Femur (tissue), 1 donor: ENCODE data around the gene CCNK.

Experiments used
- DNase-seq: peaks from one replicate; pipeline ENCODE4 v3.0.0-alpha.2; 2017

Gene CCNK

GRCh38 chr14:99480917-99481744 lies at the start of gene CCNK:
Gene CCNK (plus strand): TSS chr14:99481409. CDS start chr14:99492678, 11,269 bp downstream.
- peak; percentile 100 for DNase-seq

GRCh38 chr14:99431986-99432385 lies 49.2 kb upstream of the CCNK start:
- no peak for DNase-seq

DNA sequence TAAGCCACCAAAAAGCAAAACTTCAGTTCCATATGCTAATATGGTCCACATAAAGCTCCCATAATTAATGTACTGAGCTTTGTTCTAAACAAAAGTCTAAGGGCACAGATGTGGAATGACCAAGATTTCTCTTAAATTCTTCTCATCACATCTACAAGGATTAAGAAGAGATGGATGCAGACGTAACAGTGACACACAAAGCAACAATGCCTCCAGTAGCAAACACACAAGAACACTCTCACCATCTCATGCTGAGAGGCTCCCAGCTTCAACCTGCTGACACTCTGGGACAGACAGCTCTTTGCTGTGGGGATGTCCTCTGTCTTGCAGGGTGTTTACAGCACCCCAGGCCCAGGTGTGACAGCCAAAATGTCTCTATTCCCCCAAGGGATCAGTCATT lies 48.7 kb upstream of the CCNK start:
- DNase-seq = no peak

DNA sequence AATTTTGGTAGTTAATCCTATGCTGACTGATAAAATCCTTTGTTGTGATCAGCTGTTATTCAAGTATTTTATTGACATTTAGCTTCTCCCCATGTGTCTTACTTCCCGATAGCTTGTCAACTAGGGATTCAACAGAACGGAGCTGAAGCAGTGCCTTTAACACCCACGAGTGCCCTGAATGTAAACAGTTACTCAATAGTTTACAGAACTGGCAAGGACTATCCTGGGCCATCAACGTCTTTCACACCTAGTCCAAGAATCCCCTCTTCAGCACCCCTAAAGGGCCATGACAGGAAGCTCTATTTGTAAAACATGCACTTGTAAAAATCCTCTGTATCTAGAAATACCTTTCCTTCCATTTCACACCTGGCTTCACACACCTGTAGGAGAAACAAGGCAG lies 45.9 kb upstream of the CCNK start:
- no peak for DNase-seq

GRCh38 chr14:99436247-99437180 lies 44.7 kb upstream of the CCNK start:
- no peak for DNase-seq

- DNase-seq = no peak
Measured at GRCh38 chr14:99437706-99438105, 43.5 kb upstream of the CCNK start.

GRCh38 chr14:99440278-99440677 lies 40.9 kb upstream of the CCNK start:
- no peak for DNase-seq

- DNase-seq = no peak
Measured at GRCh38 chr14:99441157-99441870, 39.9 kb upstream of the CCNK start.

DNA sequence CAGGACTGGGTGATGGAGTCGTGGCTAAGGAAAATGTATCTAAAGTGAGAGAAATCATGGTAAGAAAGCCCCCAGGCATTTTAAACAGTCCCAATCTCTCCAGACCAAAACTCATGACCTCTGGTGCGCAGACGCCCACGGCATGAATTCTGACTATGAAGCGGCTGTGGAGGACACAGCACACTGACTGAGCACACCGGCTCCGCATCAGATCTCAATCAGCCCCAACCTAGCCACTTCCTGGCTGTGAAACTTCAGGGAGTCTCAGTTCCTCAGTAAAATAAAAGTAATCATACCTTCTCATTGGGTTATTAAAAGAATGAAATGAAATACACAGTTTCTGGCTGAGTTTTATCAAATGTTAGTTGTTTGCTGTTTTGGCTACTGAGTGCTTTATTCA lies 39.3 kb upstream of the CCNK start:
- DNase-seq = no peak

DNA sequence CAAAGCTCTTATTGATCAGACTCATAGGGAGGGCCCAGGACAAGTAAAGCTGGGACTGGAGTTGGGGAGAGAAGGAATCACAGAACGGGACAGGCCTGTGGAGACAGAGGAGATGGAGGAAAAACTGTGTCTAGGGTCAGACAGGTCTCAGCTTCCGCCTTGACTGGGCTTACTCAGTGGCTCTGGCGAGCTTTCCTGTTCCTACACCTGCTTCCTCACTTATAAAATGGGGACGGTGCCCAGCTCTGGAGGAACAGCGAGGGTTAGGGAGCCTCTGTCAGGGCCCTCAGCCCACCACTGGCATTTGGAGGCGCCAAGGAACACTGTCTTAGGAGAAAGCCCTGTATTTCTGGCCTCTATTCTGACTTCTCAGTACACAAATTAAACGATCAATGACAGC lies 35.3 kb upstream of the CCNK start:
- DNase-seq = no peak

- no peak for DNase-seq
Measured at GRCh38 chr14:99447739-99448138, 33.5 kb upstream of the CCNK start.

GRCh38 chr14:99450266-99450665 lies 30.9 kb upstream of the CCNK start:
- DNase-seq = no peak

GRCh38 chr14:99451234-99451633 lies 30.0 kb upstream of the CCNK start:
- DNase-seq = no peak

GRCh38 chr14:99452968-99453367 lies 28.2 kb upstream of the CCNK start:
- no peak for DNase-seq

DNA sequence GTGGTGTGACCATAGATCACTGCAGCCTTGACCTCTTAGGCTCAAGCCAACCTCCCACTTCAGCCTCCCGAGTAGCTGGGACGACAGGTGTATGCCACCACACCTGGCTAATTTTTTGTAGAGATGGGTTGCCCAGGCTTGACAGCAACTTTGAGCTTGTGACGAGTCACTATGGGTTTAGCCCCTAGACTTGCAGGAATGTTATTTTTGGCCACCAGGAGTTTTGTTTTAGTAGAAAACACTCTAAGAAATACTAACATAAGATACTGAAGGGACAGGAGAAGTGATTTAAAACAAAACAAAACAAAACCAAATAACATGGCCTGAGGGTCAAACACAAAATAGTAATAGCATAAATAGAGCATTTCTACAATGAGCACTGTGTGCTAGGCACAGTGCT lies 27.0 kb upstream of the CCNK start:
- no peak for DNase-seq

DNA sequence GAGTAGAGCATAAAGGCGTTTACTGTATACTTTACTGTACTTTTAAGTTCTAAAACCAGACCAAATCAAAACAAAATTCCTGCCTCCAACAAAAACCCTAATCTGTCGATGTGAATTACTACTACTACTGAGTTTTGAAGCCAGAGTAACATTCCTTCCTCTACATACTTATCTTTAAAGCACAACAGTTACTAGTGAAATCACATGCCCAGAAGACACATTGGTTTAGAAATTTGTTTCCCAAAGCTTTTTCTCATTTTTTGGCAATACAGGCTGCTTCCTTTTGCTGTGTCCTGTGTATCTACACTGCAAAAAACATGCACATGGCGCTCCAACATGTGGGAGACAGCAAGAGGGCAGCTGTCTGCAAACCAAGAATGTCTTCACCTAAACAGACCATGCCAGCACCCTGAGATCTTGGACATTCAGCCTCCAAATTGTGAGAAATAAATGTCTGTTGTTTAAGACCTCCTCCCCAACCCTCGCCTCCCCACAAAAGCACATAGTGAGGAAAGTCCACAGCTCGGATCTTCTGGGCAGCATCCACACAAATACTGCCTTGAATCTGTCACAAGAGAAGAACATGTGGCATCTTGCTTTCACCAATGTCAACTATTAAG lies 21.6 kb upstream of the CCNK start:
- no peak for DNase-seq

DNA sequence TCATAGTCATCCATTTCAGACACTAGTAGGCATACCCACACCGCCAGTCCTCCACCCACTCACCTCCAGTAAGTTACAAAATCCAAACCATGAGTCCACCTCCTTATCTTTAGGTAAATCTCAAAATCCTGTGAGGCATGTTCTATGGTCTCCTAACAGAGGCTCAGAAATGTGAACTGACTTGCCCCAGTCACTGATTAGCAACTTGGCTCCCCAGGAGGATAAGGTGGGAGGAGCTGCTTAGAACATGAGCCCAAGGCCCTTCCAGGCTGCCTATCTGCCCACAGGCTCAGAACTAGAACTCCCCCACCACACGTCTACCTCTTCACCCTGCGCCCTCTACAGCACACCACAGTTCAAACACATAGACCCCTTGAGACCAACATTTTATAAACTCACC lies 20.4 kb upstream of the CCNK start:
- DNase-seq = no peak

DNA sequence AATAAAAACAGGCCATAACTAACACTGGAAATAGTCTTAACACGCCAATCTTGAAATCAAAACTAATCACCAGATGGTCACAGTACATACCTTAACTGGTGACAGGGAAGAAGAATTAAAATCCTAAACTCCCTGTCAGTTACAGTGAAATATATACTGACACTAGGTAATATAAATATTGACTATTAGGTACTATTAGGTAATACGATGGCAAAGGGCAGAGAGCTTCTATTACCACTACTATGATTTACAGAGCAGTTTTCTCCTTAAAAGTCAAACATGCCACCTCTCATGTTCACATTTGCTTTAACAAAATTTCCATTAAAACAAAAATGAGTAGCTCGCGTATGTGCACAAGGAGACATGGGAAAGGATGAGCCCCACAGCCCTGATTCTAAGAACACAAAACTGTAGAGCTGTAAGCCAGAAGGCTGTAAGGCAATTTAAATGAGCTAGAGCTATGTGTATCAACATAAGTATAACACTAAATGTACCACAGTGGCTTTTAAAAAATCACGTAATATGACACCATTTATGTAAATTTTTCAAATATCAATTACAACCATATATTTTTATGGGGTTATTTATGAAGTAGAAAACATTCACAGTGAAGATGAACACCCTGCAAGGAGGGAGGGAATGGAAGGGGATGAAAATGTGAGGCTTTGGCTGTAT lies 19.7 kb upstream of the CCNK start:
- DNase-seq = no peak

GRCh38 chr14:99462210-99462609 lies 19.0 kb upstream of the CCNK start:
- no peak for DNase-seq

- DNase-seq = no peak
Measured at GRCh38 chr14:99463974-99464373, 17.2 kb upstream of the CCNK start.

DNA sequence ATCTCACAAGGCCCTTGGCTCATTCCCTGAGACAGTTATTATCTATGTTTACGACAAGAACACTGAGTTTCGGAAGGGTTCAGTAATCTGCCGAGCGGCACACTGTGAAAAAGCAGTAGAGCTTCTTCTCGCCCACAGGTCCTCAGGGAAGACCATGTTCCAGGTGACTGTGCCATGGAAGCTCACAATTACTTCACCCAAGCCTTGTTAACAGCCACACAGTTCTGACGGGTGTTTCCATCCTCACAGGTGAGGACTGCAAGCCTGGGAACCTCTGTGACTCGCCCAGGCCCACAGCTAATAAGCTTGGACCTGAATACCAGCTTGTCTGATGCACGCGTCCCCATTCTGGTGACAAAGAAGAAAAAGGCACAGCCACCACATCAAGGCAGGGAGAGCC lies 15.9 kb upstream of the CCNK start:
- no peak for DNase-seq

- no peak for DNase-seq
Measured at GRCh38 chr14:99466758-99467157, 14.5 kb upstream of the CCNK start.
